ENCODE data around the gene PODNL1.
"Not testable (repeated sequence)": the region's sequence is repeated elsewhere in the genome, so short reads cannot be mapped to it uniquely, and the experiment has no call there.

Gene PODNL1

GRCh38 chr19:13973479-13973878 lies 35.3 kb upstream of the PODNL1 start:
- not testable (repeated sequence) for DNase-seq (ENCODE audit: low read depth in 3 of 3)

- no peak for DNase-seq (ENCODE audit: low read depth in 3 of 3)
Measured at GRCh38 chr19:13972368-13973155, 34.3 kb upstream of the PODNL1 start.

- DNase-seq (ENCODE audit: low read depth in 3 of 3) = not testable (repeated sequence)
Measured at GRCh38 chr19:13971868-13972267, 33.7 kb upstream of the PODNL1 start.

GRCh38 chr19:13969897-13970296 lies 31.7 kb upstream of the PODNL1 start:
- no peak for DNase-seq (ENCODE audit: low read depth in 3 of 3)

- DNase-seq (ENCODE audit: low read depth in 3 of 3) = no peak
Measured at GRCh38 chr19:13968999-13969398, 30.8 kb upstream of the PODNL1 start.

- no peak for DNase-seq (ENCODE audit: low read depth in 3 of 3)
Measured at GRCh38 chr19:13968383-13968935, 30.2 kb upstream of the PODNL1 start.

GRCh38 chr19:13967206-13967605 lies 29.0 kb upstream of the PODNL1 start:
- DNase-seq (ENCODE audit: low read depth in 3 of 3) = not testable (repeated sequence)

GRCh38 chr19:13966684-13967128 lies 28.5 kb upstream of the PODNL1 start:
- DNase-seq (ENCODE audit: low read depth in 3 of 3) = no peak

GRCh38 chr19:13965926-13966683 lies 27.9 kb upstream of the PODNL1 start:
- no peak for DNase-seq (ENCODE audit: low read depth in 3 of 3)

- no peak for DNase-seq (ENCODE audit: low read depth in 3 of 3)
Measured at GRCh38 chr19:13965377-13965896, 27.2 kb upstream of the PODNL1 start.

GRCh38 chr19:13964776-13965175 lies 26.6 kb upstream of the PODNL1 start:
- no peak for DNase-seq (ENCODE audit: low read depth in 3 of 3)

- DNase-seq (ENCODE audit: low read depth in 3 of 3) = no peak
Measured at GRCh38 chr19:13963603-13964105, 25.4 kb upstream of the PODNL1 start.

GRCh38 chr19:13962699-13963602 lies 24.7 kb upstream of the PODNL1 start:
- no peak for DNase-seq (ENCODE audit: low read depth in 3 of 3)

GRCh38 chr19:13961826-13962698 lies 23.8 kb upstream of the PODNL1 start:
- no peak for DNase-seq (ENCODE audit: low read depth in 3 of 3)

- no peak for DNase-seq (ENCODE audit: low read depth in 3 of 3)
Measured at GRCh38 chr19:13960863-13961784, 22.9 kb upstream of the PODNL1 start.

GRCh38 chr19:13959962-13960862 lies 22.0 kb upstream of the PODNL1 start:
- DNase-seq (ENCODE audit: low read depth in 3 of 3) = no peak

GRCh38 chr19:13959141-13959961 lies 21.1 kb upstream of the PODNL1 start:
- no peak for DNase-seq (ENCODE audit: low read depth in 3 of 3)
